Measurements from ENCODE around the gene SPPL3. TPM values are rescaled to one million over a fixed set of nuclear protein-coding genes. Genes with fewer than 3 reads are reported as not detected.
A peak's percentile ranks its signal among the peaks of the same experiment; 100 is the strongest.

Gene SPPL3
- total RNA-seq, 1 experiment from 2014 or later, result 32.5 TPM

GRCh38 chr12:120804428-120804827 is 99.7 kb downstream of the SPPL3 start (continued):
- TF ChIP-seq AFF4 (CRISPR knock-in tag; IDR thresholded peaks at IDR 0.05; ENCODE audit: borderline replicate concordance), result no peak

GRCh38 chr12:120801146-120801545 is 103.0 kb downstream of the SPPL3 start:
- CTCF ChIA-PET, result interaction anchor here (1.2 to 1.9 kb wide), 2 partner anchors 56 to 152 kb away, joined by 3 to 5 read pairs; no protein-coding TSS in a partner anchor
- TF ChIP-seq SMAD4 (CRISPR knock-in tag; IDR thresholded peaks at IDR 0.05) (no peak), ZNF232 (CRISPR knock-in tag; IDR thresholded peaks at IDR 0.05) (no peak), MLX (CRISPR knock-in tag; IDR thresholded peaks at IDR 0.05) (no peak), IRF2 (CRISPR knock-in tag; IDR thresholded peaks at IDR 0.05; ENCODE audit: borderline replicate concordance, low read depth) (no peak), JAZF1 (CRISPR knock-in tag; IDR thresholded peaks at IDR 0.05) (no peak), ZNF416 (CRISPR knock-in tag; IDR thresholded peaks at IDR 0.05) (no peak), ZNF425 (CRISPR knock-in tag; conservative IDR thresholded peaks at IDR 0.05) (no peak), GRHL2 (CRISPR knock-in tag; IDR thresholded peaks at IDR 0.05; ENCODE audit: insufficient replicate concordance, severe bottlenecking) (no peak), ATF1 (CRISPR knock-in tag; IDR thresholded peaks at IDR 0.05) (no peak), NR1H2 (CRISPR knock-in tag; IDR thresholded peaks at IDR 0.05) (no peak), ATF2 (CRISPR knock-in tag; IDR thresholded peaks at IDR 0.05; ENCODE audit: borderline replicate concordance, low read depth) (no peak), MXD4 (CRISPR knock-in tag; IDR thresholded peaks at IDR 0.05; ENCODE audit: borderline replicate concordance) (no peak), MYBL2 (CRISPR knock-in tag; IDR thresholded peaks at IDR 0.05) (no peak), HMGA2 (CRISPR knock-in tag; IDR thresholded peaks at IDR 0.05) (no peak), ZNF263 (CRISPR knock-in tag; IDR thresholded peaks at IDR 0.05; ENCODE audit: low read depth) (no peak)
- Mint-ChIP-seq H3K4me1 (peaks cover 30% of the 10 kb centered on the region), H3K36me3 (peaks cover 13% of the 10 kb centered on the region), H3K4me3 (no peak overlapping the region), H3K27me3 (ENCODE audit: low read depth) (no peaks in the 10 kb centered on the region), H3K9me3 (peaks cover 13% of the 10 kb centered on the region), H3K27ac (peak overlapping the region; percentile 24; the same call in 1 of the 2 replicates)
- DNase-seq (ENCODE audit: low spot score), result no peak
- POLR2A ChIA-PET, result no interaction called here
- ATAC-seq, result no peak

GRCh38 chr12:120800665-120801064 is 103.5 kb downstream of the SPPL3 start:
- CTCF ChIA-PET, result interaction anchor here (0.6 to 1.9 kb wide), 4 partner anchors 56 to 205 kb away, joined by 3 to 5 read pairs (median 4); no protein-coding TSS in a partner anchor
- ATAC-seq (no peak), DNase-seq (ENCODE audit: low spot score) (no peak)
- POLR2A ChIA-PET, result no interaction called here
- Mint-ChIP-seq H3K4me3 (no peak overlapping the region), H3K36me3 (peaks cover 17% of the 10 kb centered on the region), H3K27me3 (ENCODE audit: low read depth) (no peaks in the 10 kb centered on the region), H3K27ac (peak overlapping the region; percentile 65; the same call in 1 of the 2 replicates), H3K4me1 (peaks cover 30% of the 10 kb centered on the region), H3K9me3 (peaks cover 17% of the 10 kb centered on the region)
- TF ChIP-seq NR1H2 (CRISPR knock-in tag; IDR thresholded peaks at IDR 0.05), result no peak
- no peak for TF ChIP-seq AR (CRISPR knock-in tag; IDR thresholded peaks at IDR 0.05)
- no peak for TF ChIP-seq ATF2 (CRISPR knock-in tag; IDR thresholded peaks at IDR 0.05; ENCODE audit: borderline replicate concordance, low read depth)
- TF ChIP-seq NFATC4 (CRISPR knock-in tag; IDR thresholded peaks at IDR 0.05), result no peak
- TF ChIP-seq GTF2I (CRISPR knock-in tag; conservative IDR thresholded peaks at IDR 0.05), result no peak
